Measurements from ENCODE around the gene PKDREJ. TPM values are rescaled to one million over a fixed set of nuclear protein-coding genes. Genes with fewer than 3 reads are reported as not detected.

Gene PKDREJ
- total and polyA plus RNA-seq, 8 donors = 0.04 to 0.06 (median 0.05) TPM; not detected in 5

GRCh38 chr22:46303347-46303965, 40.3 kb upstream of the PKDREJ start:
- TF ChIP-seq CTCF (IDR thresholded peaks at IDR 0.05) = no peak
- ATAC-seq (no peak), FAIRE-seq (no peak), DNase-seq (no peak)
- H3K36me3 ChIP-seq = no peaks in the 10 kb centered on the region
- H3K4me3 ChIP-seq = no peak overlapping the region
- intact Hi-C loops (cut with DNase I) = loop anchor here in 1 of 3 donors (10.0 kb wide), 1 partner anchor 59 kb away; no protein-coding TSS in a partner anchor
- H3K4me1 ChIP-seq = no peaks in the 10 kb centered on the region
- 91% methylated on average over 7 of the region's 7 CpGs for WGBS, 2 donors
- H3K27me3 ChIP-seq = no peaks in the 10 kb centered on the region
- H3K9me3 ChIP-seq = no peaks in the 10 kb centered on the region
- H3K27ac ChIP-seq = no peak overlapping the region

- no peak for FAIRE-seq
- Histone ChIP-seq H3K27me3 (no peaks in the 10 kb centered on the region), H3K36me3 (no peaks in the 10 kb centered on the region), H3K4me3 (no peak overlapping the region), H3K9me3 (no peaks in the 10 kb centered on the region), H3K4me1 (peaks cover 5 to 11% (median 5%) of the 10 kb centered on the region in 3 donors), H3K27ac (no peak overlapping the region)
- ATAC-seq = no peak
- WGBS, 2 donors = 94% methylated on average over 7 of the region's 7 CpGs
- intact Hi-C loops (cut with DNase I) = loop anchor here in 1 of 3 donors (10.0 kb wide), 1 partner anchor 56 kb away; no protein-coding TSS in a partner anchor
- no peak for DNase-seq
- TF ChIP-seq CTCF (IDR thresholded peaks at IDR 0.05) = no peak
These were observed 37.3 kb upstream of the PKDREJ start for GRCh38 chr22:46300491-46300890.

- Histone ChIP-seq H3K36me3 (no peaks in the 10 kb centered on the region), H3K9me3 (no peaks in the 10 kb centered on the region), H3K4me1 (peaks cover 5 to 11% (median 5%) of the 10 kb centered on the region in 3 donors), H3K4me3 (no peak overlapping the region), H3K27ac (no peak overlapping the region), H3K27me3 (no peaks in the 10 kb centered on the region)
- 93 to 95% methylated on average over 13 of the region's 13 CpGs for whole genome bisulfite sequencing, 2 donors
- FAIRE-seq (no peak), DNase-seq (peak in 1 of 6 donors; percentile 4), ATAC-seq (no peak)
- TF ChIP-seq CTCF (IDR thresholded peaks at IDR 0.05) = no peak
- intact Hi-C loops (cut with DNase I) = no loop called here
These were observed 36.0 kb upstream of the PKDREJ start for GRCh38 chr22:46299101-46299500.

GRCh38 chr22:46297151-46297812, 34.1 kb upstream of the PKDREJ start:
- 4 to 6% methylated on average over 32 of the region's 32 CpGs for WGBS, 2 donors

More at GRCh38 chr22:46297151-46297812, 34.1 kb upstream of the PKDREJ start:
- Histone ChIP-seq H3K4me1 (peaks cover 5 to 11% (median 5%) of the 10 kb centered on the region in 3 donors), H3K9me3 (no peaks in the 10 kb centered on the region), H3K27me3 (no peaks in the 10 kb centered on the region), H3K4me3 (peak overlapping the region; percentile 17 to 65 (median 42)), H3K36me3 (peaks cover 0 to 13% (median 0%) of the 10 kb centered on the region in 3 donors), H3K27ac (no peak overlapping the region)
- intact Hi-C loops (cut with DNase I) = no loop called here
- DNase-seq (peak in 2 of 6 donors; percentile 39 to 62), FAIRE-seq (no peak), ATAC-seq (peak in 3 of 4 donors; percentile 1 to 7 (median 5))
- no peak for TF ChIP-seq CTCF (IDR thresholded peaks at IDR 0.05)

All from pancreas (tissue), 10 donors.